Endodermal cell (in vitro differentiated cells): ENCODE data around the gene SLC45A1. TPM values are rescaled to one million over a fixed set of nuclear protein-coding genes. Genes with fewer than 3 reads are reported as not detected.

ENCODE experiments used
- DNase-seq: peaks from one replicate; pipeline ENCODE4 v3.0.0-alpha.2; 2017
- H3K27ac ChIP-seq: 2 replicates; pipeline ENCODE4 v1.5.1; 2013; ENCODE audit warnings: mild to moderate bottlenecking, low read depth, low read length, moderate library complexity
- H3K27me3 ChIP-seq: 2 replicates; pipeline ENCODE4 v1.6.1; 2013; ENCODE audit warnings: mild to moderate bottlenecking, low read length, moderate library complexity; ENCODE audit not compliant: insufficient read depth, control insufficient read depth, poor library complexity, severe bottlenecking
- H3K36me3 ChIP-seq: 2 replicates; pipeline ENCODE4 v1.7.0; 2013; ENCODE audit warnings: mild to moderate bottlenecking, low read length, moderate library complexity; ENCODE audit not compliant: control insufficient read depth, insufficient read depth
- H3K4me1 ChIP-seq: one replicate; pipeline ENCODE4 v1.7.0; 2013; ENCODE audit warnings: low read length; ENCODE audit not compliant: control insufficient read depth, insufficient read depth
- H3K4me3 ChIP-seq: 2 replicates; pipeline ENCODE4 v1.5.1; 2013; ENCODE audit warnings: mild to moderate bottlenecking, low read length, moderate library complexity
- H3K9ac ChIP-seq: 2 replicates; pipeline ENCODE4 v1.6.1; 2013; ENCODE audit warnings: mild to moderate bottlenecking, low read length, moderate library complexity; ENCODE audit not compliant: poor library complexity, severe bottlenecking; ENCODE audit errors: extremely low read depth
- H3K9me3 ChIP-seq: 2 replicates; pipeline ENCODE4 v1.6.1; 2013; ENCODE audit warnings: mild to moderate bottlenecking, low read length, moderate library complexity; ENCODE audit not compliant: control insufficient read depth
- H3K27ac Mint-ChIP-seq: 2 replicates; pipeline ENCODE4 v1.8.0; 2020; ENCODE audit warnings: mixed read lengths
- H3K27me3 Mint-ChIP-seq: 2 replicates; pipeline ENCODE4 v1.8.0; 2021; ENCODE audit warnings: mild to moderate bottlenecking, mixed read lengths; ENCODE audit not compliant: insufficient read depth
- H3K36me3 Mint-ChIP-seq: 2 replicates; pipeline ENCODE4 v1.8.0; 2020; ENCODE audit warnings: low read depth, mixed read lengths
- H3K4me1 Mint-ChIP-seq: 2 replicates; pipeline ENCODE4 v1.8.0; 2020; ENCODE audit warnings: mixed read lengths
- H3K4me3 Mint-ChIP-seq: 2 replicates; pipeline ENCODE4 v1.8.0; 2020; ENCODE audit warnings: mild to moderate bottlenecking, moderate library complexity, mixed read lengths
- H3K9me3 Mint-ChIP-seq: 2 replicates; pipeline ENCODE4 v1.8.0; 2020; ENCODE audit warnings: mild to moderate bottlenecking, mixed read lengths
- CTCF ChIP-seq: fragments of 200-600 bp; sonication (generic); conservative IDR thresholded peaks from 2 replicates; pipeline ENCODE4 v1.5.0; 2021; ENCODE audit warnings: antibody characterized with exemption, mild to moderate bottlenecking
- WGBS, 2 experiments: methylation state at CpG; one replicate each; pipeline versions ENCODE4 v1.1.5 to v1.1.7; 2013; ENCODE audit warnings: missing lambda C conversion rate in 2 of 2, mixed read lengths in 1 of 2; ENCODE audit not compliant: insufficient coverage in 1 of 2, insufficient read length in 1 of 2; 5-methylcytosine and 5-hydroxymethylcytosine counted together
- total RNA-seq, 2 donors: library from RNA; stranded (reverse); fragmentation: NEBNext Ultra II Directional in 1 of 2; extraction: Animal tissue kit (Norgen Biotek cat#: 25700) in 1 of 2; gene quantifications; 2 replicates in 1 of 2; 3 replicates in 1 of 2; pipeline ENCODE4 v1.2.1, GENCODE V29; 2021

Gene SLC45A1
- total RNA-seq, 2 donors from 2014 or later, result 0.42 TPM; not detected in 1

- H3K36me3 Mint-ChIP-seq, result no peaks in the 10 kb centered on the region
- DNase-seq, result no peak
- H3K9me3 Mint-ChIP-seq, result peaks cover 4% of the 10 kb centered on the region
- WGBS, 2 experiments, result 83 to 87% methylated on average over 10 to 14 of the region's 14 CpGs
- peaks cover 8% of the 10 kb centered on the region for H3K4me1 Mint-ChIP-seq
- Histone ChIP-seq H3K27ac (no peak overlapping the region), H3K9me3 (no peaks in the 10 kb centered on the region), H3K4me3 (no peak overlapping the region), H3K4me1 (no peaks in the 10 kb centered on the region), H3K9ac (no peak overlapping the region), H3K36me3 (no peaks in the 10 kb centered on the region), H3K27me3 (no peaks in the 10 kb centered on the region)
- TF ChIP-seq CTCF, result no peak
- no peak overlapping the region for H3K4me3 Mint-ChIP-seq
- H3K27ac Mint-ChIP-seq, result no peak overlapping the region
- H3K27me3 Mint-ChIP-seq, result no peaks in the 10 kb centered on the region
Observed at GRCh38 chr1:8281843-8282509, 35.9 kb upstream of the SLC45A1 start.

- Mint-ChIP-seq H3K9me3 (peaks cover 4% of the 10 kb centered on the region), H3K27me3 (no peaks in the 10 kb centered on the region), H3K4me3 (no peak overlapping the region), H3K36me3 (no peaks in the 10 kb centered on the region), H3K27ac (no peak overlapping the region), H3K4me1 (peaks cover 8% of the 10 kb centered on the region)
- WGBS, 2 experiments, result 88 to 95% methylated on average over 11 to 14 of the region's 14 CpGs
- no peaks in the 10 kb centered on the region for H3K4me1 ChIP-seq
- no peaks in the 10 kb centered on the region for H3K36me3 ChIP-seq
- H3K9me3 ChIP-seq, result no peaks in the 10 kb centered on the region
- no peaks in the 10 kb centered on the region for H3K27me3 ChIP-seq
- H3K9ac ChIP-seq, result no peak overlapping the region
- no peak for TF ChIP-seq CTCF
- H3K27ac ChIP-seq, result no peak overlapping the region
- DNase-seq, result no peak
- H3K4me3 ChIP-seq, result no peak overlapping the region
Observed at GRCh38 chr1:8283058-8283884, 34.6 kb upstream of the SLC45A1 start.

- Histone ChIP-seq H3K4me1 (no peaks in the 10 kb centered on the region), H3K9ac (no peak overlapping the region), H3K27me3 (no peaks in the 10 kb centered on the region), H3K9me3 (no peaks in the 10 kb centered on the region), H3K27ac (no peak overlapping the region), H3K36me3 (no peaks in the 10 kb centered on the region), H3K4me3 (no peak overlapping the region)
- Mint-ChIP-seq H3K4me1 (peaks cover 8% of the 10 kb centered on the region), H3K27ac (no peak overlapping the region), H3K9me3 (peaks cover 4% of the 10 kb centered on the region), H3K4me3 (no peak overlapping the region), H3K27me3 (no peaks in the 10 kb centered on the region), H3K36me3 (no peaks in the 10 kb centered on the region)
- no peak for TF ChIP-seq CTCF
- no peak for DNase-seq
- 90 to 93% methylated on average over 5 of the region's 5 CpGs for WGBS, 2 experiments
Observed at GRCh38 chr1:8284127-8284526, 33.8 kb upstream of the SLC45A1 start.
